ENCODE measurements around the gene NEK7. TPM values are rescaled to one million over a fixed set of nuclear protein-coding genes. Genes with fewer than 3 reads are reported as not detected.
"Not testable (repeated sequence)": the region's sequence is repeated elsewhere in the genome, so short reads cannot be mapped to it uniquely, and the experiment has no call there.

The NEK7 gene
- polyA plus RNA-seq, 5 donors: 53.9 to 93.2 (median 72.8) TPM

DNA sequence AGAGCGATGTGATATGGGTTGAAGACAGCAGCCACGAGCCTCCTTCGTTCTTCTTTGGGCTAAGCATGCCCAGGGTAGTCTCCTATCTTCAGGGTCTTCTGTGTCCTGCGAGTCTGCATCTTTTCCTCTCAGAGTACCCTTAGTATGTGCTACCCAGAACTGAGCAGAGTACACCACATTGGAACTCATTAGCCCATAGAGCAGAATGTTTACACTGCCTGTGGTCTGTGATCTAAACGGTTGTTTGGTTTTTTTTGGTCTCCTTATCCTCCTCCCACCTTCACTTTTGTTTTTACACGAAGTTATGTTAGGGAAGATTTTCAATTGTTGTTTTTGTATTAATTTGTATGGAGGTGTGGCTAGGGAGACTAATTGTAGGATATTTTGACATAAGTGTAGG lies 126.4 kb downstream of the NEK7 start:
- DNase-seq: no peak

DNA sequence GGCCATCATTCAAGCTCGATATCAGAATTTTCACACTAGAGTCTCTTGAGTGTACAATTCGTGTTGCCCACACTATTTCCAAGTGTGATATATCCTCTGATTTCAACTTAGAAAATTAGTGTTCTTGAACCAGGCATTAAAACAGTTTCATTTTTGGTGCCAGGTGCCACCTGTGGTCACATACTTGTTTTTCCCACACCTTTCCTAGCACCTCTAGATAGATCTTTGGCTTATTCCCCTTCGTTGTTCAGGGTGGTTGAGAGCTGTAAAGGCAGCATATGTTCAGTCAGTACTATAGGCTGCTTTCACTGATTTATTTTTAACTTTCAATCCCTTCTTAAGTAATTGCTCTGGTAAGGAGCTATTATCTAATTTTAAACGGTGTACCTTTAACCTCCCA lies 131.1 kb downstream of the NEK7 start:
- DNase-seq: no peak

DNA sequence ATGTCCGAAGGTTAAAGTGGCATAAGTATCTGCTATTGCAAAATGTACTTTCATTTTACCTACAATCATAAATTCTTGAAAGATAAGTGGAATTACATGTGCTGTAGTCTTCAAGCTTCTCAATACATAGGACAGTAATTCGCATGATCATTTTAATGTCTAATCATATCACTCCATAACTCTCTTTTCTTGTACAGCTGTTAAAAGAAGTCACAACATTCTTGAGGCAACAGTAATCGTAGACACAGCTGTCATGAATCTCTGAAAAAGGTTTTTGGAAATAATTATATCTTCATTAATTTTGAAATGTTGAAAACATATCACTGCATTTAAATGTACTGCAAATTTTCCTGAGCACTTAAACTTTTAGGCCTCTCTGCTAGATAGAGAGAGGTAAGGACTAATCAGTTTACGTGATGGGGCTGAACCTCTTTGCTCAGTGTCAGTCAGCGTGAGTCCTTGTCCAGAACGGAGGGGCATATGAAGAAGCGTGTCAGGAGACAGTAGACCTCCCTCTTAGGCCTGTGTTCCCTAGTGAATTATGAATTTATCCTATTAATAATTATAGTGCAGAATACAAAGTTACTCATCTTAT lies 133.4 kb downstream of the NEK7 start:
- no peak for DNase-seq

GRCh38 chr1:198291036-198291435 lies 134.2 kb downstream of the NEK7 start:
- DNase-seq: no peak

DNA sequence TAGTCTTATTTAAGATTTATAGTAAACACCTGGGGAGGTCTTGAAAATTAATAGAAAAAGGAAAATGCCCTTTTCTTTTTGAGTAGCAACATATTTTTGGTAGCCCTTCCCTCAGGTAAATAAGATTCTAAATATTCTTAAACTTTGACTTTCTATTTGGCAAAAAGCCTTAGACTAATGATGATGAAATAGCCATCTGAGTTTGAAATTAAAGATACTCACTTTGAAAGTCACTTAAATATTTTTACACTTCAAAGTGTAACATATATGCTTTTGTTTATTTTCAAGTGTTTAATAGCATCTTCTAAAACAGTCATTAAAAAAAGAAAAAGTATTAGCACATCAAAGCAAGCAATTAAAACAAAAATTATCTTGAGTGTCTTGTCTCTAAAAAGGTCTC lies 135.1 kb downstream of the NEK7 start:
- DNase-seq: no peak

DNA sequence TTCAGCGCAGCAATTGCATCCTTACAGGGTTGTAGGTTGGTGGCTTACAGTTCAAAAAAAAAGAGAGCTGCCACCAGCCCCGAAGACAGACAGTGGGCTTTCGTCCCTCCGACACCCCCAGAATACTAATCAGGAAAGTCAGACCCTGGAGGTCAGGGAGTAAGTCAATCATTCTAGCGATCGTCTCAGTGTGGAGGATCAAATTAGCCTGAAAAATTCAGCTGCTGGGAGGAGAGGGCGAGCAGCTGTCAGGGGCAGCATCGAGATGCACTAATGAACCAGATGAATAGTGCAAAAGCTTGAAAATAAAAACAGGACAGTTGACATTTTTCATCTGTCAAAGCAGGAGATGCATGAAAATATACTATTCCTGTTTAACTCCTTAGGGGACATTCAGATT lies 138.4 kb downstream of the NEK7 start:
- DNase-seq: no peak

DNA sequence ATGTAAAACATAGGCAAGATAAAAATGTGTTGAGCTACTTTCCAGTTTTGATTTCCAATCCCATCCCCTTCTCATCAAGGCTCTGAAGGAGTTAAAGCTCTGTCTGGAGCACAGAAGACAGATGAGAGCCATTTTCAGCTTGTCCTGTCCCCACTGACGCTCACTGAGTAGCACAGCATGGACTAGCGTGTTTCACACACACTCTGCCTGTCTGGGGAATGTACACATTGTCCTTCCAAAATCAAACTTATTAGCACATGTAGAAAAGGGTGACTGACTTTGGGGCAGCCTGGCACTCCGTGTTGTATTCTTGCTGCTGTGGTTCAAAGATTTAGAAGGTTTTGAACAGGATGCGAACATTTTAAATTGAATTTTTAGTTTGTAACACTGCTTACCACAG lies 139.2 kb downstream of the NEK7 start:
- no peak for DNase-seq

GRCh38 chr1:198297281-198297680 lies 140.5 kb downstream of the NEK7 start:
- DNase-seq: no peak

GRCh38 chr1:198298640-198299039 lies 141.8 kb downstream of the NEK7 start:
- no peak for DNase-seq

DNA sequence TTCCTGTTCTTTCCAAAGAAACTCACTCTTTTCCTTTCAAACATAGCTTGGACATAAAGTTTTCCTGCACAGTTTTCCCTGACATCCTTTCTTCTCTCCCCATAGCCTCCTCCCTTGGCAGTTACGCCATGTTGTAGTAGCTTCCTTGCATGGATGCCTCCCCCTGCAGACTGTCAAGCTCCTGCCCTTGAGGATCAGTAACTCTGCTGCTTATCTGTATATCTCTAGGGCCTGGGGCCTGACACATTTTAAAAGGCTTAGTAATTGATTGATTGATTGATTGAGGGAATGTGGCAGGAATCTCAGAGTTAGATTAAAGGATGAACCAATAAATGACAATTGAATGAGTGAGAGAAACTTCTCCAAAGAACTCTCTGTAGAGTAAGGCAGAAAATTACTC lies 143.7 kb downstream of the NEK7 start:
- DNase-seq: no peak

GRCh38 chr1:198304431-198304830 lies 147.6 kb downstream of the NEK7 start:
- DNase-seq: no peak

DNA sequence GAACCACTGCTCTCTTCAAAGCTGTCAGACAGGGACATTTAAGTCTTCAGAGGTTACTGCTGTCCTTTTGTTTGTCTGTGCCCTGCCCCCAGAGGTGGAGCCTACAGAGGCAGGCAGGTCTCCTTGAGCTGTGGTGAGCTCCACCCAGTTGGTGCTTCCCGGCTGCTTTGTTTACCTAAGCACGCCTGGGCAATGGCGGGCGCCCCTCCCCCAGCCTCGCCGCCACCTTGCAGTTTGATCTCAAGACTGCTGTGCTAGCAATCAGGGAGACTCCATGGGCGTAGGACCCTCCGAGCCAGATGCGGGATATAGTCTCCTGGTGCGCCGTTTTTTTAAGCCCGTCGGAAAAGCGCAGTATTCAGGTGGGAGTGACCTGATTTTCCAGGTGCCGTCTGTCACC lies 158.0 kb downstream of the NEK7 start:
- not testable (repeated sequence) for DNase-seq

- not testable (repeated sequence) for DNase-seq
These were observed 158.5 kb downstream of the NEK7 start for GRCh38 chr1:198315331-198315730.

GRCh38 chr1:198316546-198317100 lies 159.8 kb downstream of the NEK7 start:
- no peak for DNase-seq

DNA sequence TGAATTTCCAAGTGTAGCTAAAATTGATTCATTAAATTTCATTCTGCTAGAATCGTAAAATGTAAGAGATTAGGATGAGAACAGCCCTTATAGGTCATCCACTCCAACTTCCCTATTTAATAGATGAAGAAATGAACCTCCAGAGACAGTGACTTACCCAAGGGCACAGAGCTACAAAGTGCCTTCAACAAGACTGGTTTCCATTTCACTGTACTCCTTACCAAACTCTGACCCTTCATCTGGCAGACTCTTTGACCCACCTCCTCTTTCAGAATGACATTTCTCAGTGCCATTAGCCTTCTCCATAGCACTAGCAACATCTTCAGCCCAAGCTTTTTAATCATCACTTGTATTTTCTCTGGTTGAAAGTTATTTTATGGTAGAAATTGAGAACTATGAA lies 161.3 kb downstream of the NEK7 start:
- DNase-seq: no peak

DNA sequence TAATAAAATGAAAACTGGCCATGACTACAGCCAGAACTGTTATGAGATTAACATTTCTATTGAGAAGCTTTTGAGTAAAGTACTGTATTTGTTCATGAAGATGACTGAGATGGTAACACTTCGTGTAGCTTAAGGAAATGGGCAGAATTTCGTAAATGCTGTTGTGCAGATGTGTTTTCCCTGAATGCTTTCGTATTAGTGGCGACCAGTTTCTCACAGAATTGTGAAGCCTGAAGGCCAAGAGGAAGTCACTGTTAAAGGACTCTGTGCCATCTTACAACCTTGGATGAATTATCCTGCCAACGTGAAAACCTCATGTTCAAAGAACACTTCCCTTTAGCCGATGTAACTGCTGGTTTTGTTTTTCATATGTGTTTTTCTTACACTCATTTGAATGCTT lies 164.0 kb downstream of the NEK7 start:
- DNase-seq: no peak

- DNase-seq: no peak
These were observed 169.4 kb downstream of the NEK7 start for GRCh38 chr1:198326232-198326631.

GRCh38 chr1:198326915-198327314 lies 170.1 kb downstream of the NEK7 start:
- DNase-seq: no peak

DNA sequence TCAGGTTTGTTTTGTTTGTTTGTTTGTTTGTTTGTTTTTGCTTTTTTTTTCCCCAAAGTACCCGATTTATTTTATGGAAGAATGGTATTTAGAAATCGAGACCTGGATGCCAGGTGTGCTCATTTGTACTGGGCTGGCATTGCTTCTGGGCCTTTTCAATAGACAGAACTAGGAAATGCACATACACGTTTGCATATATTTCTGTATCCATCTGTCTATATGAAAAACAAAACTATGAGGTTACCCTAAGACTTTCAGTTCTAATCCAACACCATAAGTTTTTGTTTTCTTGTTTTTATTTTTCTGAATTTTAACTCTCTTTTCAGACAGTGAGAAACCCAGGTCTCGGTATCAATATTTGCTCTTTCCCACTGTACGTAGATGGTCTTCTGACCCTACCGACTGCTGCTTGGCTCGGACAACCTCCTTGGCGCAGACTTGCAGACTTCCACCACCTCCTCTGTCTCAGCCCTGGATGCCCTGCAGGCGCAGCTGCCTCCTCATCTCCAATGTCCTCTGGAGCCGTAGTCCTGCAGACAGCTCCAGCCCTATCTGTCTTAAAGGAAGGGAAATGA lies 171.7 kb downstream of the NEK7 start:
- no peak for DNase-seq

GRCh38 chr1:198330982-198331615 lies 174.3 kb downstream of the NEK7 start:
- no peak for DNase-seq

- DNase-seq: no peak
These were observed 176.9 kb downstream of the NEK7 start for GRCh38 chr1:198333744-198334143.

DNA sequence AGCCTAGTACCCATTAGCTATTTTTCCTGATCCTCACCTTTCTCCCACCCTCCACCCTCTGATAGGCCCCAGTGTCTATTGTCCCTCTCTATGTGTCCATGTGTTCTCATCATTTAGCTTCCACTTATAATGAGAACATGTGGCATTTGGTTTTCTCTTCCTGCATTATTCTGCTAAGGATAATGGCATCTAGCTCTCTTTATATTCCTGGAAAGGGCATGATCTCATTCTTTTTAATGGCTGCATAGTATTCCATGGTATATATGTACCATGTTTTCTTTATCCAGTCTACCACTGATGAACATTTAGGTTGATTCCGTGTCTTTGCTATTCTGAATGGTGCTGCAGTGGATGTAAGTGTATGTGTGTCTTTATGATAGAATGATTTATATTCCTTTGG lies 178.9 kb downstream of the NEK7 start:
- DNase-seq: no peak

- DNase-seq: no peak
These were observed 181.1 kb downstream of the NEK7 start for GRCh38 chr1:198337886-198338285.

All from right lung (tissue), 5 donors.